HUDEP-2 (cell line): ENCODE data around the gene PYM1.
"Not testable (repeated sequence)": the region's sequence is repeated elsewhere in the genome, so short reads cannot be mapped to it uniquely, and the experiment has no call there.

Source experiments
- DNase-seq, 76 experiments: peaks; one replicate each; lab custom pipeline; 2025; ENCODE audit not compliant: unreplicated experiment in 76 of 76; lab: John Stamatoyannopoulos, UW

PYM1 gene

DNA sequence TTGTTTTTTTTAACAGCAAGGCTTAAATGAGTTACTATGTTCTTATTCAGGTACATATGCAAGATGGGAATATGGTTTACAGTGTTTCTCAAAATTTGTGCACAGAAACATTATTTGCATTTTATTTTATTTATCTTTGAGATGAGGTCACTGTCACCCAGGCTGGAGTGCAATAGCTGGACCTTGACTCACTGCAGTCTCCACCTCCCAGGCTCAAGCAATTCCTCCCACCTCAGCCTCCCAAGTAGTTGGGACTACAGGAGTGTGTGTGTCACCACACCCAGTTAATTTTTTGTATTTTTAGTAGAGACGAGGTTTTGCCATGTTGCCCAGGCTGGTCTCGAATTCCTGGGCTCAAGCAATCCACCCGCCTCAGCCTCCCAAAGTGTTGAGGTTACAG lies 8.7 kb downstream of the PYM1 start:
- DNase-seq, result not testable (repeated sequence)

DNA sequence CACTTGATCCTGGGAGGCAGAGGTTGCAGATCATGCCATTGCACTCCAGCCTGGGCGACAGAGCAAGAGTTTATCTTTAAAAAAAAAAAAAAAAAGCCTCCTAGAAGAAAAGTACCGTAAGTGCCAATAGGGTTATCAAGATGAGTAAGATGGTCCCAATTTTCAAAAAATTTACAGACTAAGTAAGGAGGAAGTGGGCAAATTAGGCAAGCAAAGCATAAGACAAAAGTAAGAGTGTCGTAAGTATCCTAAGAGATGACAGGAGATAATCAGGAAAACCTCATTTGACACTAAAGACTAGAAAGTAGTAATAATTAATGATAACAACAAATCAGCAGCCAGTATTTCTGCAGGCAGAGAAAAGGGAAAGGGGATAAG lies 12.2 kb downstream of the PYM1 start:
- DNase-seq, result no peak

DNA sequence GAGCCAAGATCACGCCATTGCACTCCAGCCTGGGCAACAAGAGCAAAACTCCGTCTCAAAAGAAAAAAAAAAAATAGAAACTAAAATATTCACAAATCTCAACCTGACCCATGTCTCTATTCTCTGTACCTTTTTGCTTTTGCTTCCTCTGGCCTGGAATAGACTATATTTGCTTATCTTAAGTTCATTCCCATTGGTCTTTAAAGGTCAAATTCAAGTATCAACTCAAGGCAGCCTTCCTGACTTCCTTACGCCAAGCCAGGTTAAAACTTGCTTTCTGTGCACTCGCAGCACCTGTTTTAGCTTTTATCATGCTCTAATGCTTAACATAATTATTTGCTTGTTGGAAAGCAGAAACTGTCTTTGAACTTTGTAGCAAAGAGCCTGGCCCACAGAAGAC lies 14.8 kb downstream of the PYM1 start:
- DNase-seq, result no peak

DNA sequence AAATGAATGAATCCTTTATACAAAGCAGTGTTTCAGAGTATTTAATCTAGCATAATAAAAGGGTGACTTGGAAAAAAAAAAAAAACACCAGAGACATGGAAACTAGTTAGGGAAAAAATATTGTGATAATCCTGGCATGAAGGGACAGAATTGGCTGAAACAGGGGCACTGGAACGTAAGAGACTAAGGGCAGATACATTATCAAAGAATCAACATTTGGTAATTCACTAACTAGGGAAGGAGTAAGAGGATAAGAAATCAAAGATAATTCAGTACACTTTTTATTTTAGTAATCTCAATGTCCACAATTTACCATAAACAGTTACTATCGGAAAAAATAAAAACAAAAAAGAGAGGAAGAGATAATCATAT lies 18.2 kb downstream of the PYM1 start:
- no peak for DNase-seq

DNA sequence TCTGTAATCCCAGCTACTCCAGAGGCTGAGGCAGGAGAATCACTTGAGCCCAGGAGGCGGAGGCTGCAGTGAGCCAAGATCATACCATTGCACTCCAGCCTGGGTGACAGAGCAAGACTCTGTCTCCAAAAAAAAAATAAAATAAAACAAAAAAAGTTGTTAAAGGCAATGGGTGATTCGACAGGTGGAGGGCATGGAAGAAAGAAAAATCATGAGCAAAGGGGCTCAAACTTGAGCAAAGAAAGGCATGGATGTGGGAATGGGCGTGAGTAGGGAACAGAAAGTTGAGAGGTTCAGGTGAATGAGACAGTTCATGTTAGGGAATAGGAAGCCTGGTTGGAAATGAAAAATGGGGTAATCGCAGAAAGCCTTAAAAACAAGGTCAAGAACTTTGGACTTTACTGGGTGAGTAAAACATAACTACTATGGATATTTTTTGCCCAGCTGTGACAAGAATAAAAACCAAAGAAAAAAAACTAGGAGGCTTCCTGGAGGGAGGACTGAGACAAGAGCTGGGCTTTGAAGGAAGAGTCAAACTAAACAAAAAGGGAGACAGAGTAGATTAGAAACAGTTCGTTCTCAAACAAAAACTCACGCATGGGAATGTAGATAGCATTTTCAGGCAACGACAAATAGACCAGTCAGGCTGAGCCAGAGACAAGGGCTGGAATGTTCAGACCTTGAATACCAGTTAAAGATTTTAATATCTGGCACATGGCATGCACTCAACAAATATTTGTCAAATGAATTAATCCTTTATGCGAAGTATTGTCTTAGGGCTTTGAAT lies 18.8 kb downstream of the PYM1 start:
- DNase-seq, result no peak

DNA sequence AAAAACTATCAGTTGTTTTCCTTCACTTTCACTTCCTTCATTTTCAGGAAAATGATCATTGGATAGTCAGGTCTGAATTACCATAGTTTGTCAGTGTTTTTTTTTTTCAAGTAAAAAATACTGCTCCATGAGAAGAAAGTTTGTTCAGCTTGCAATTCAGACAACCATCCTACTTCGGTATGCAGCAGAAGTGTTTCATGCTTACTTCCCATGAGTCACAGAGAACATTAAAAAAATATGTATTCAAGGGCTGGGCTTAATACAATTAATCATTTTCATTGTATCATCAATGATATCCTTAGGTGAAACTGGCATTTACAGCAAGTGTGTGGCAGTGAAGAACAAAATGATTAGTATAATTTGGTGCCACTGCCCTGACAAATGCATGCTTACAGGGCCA lies 21.6 kb downstream of the PYM1 start:
- no peak for DNase-seq

DNA sequence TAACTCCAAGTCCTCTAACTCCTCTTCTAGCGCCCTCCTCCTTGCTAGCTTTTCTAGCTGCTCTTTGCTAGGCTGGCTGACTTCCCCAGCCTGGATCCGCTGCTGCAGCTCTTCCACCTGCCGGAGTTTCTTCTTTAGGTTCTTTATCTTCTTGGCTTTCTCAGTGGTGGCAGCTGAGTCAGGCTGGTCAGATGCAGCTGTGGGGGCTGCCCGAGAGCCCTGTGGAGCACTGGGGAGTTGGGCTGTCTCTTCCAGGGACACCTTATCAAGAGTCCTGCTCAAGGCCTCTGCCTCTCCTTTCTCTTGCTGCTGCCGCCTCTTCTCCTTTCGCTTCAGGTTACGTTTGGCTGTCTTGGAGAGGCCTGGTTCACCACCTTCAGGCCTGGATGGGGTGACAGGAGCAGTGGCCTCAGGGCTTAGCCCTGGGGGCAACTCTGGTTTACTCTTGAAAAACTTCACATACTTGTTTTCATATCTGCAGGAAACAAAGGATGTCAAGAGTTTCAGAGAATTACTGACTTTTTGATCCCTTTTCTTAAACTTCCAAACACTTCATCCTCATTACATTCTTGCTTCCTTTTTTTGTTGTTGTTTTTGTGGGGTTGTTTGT lies 25.7 kb downstream of the PYM1 start:
- DNase-seq, result no peak

DNA sequence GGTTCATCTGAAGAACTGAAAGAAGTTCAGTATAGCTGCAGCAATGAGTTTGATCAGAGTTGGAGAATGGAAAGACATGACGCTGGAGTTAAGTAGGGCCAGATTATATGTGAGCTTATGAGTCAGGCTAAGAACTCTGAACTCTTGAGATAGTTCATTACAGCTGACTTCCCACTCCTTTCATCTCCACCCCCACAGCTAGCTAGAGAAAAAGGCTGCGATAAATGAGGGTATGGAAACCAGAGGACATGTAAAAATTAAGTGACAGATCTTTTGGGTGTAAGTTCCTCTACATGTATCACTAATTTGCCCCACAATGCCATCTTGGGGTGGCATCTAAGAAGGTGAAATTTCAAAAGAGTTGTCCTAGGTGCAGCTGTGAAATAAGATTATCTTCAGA lies 28.6 kb downstream of the PYM1 start:
- peak in 2 of 76 experiments; percentile 3 to 6 for DNase-seq

DNA sequence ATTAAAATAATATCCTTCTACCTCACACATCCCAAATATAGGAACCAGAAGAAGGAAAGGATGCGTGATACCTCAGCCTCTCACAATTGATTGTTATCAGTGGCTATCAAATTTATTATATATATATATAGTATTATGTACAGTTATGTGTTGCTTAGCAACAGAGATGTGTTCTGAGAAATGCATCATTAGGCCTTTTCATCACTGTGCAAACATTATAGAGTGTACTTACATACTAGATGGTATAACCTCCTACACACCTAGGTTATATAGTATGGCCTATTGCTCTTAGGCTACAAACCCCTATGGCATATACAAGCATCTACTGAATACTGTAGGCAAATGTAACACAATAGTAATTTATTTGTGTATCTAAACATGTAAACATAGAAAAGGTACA lies 34.0 kb downstream of the PYM1 start:
- no peak for DNase-seq

DNA sequence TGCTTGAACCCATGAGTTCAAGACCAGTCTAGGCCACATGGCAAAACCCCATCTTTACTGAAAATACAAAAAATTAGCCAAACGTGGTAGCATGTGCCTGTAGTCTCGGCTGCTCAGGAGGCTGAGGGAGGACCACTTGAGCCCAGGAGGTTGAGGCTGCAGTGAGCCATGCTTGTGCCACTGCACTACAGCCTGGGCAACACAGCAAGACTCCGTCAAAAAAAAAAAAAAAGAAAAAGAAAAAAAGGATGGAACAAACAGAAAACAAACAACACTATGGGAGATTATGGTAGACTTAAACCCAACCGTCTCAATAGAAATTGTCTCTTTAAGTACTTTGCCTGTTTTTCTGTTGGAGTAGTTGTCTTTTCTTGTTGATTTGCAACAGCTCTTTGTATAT lies 36.4 kb downstream of the PYM1 start:
- DNase-seq, result no peak

DNA sequence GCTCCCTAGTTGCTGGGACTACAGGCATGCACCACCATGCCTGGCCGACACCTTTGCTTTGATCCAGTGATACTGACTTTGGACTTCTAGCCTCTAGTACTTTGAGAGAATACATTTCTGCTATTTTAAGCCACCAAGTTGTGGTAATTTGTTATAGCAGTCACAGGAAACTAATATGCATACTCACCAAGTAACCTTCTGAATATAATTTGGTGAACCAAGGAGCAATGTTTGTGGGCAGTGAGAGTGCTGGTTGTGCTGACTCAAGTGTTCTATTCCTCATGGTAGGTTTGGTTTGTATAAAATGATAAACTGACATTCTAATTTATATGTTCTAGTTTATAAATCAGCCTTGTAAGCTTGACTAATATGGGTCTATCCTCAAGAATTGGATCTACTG lies 42.6 kb downstream of the PYM1 start:
- no peak for DNase-seq

DNA sequence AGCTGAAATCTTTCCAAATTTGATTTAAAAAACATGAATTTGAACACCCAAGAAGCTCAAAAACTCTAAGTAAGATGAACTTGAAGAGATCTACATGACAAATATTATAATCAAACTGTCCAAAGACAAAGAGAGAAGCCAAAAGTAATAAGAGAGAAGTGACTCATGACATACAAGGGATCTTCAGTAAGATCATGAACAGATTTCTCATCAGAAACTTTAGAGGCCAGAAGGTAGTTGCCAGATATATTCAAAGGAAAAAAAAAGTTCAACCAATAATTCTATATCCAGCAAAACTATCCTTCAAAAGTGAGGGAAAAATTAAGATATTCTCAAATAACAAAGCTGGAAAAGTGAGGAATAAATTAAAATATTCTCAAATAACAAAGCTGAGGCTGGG lies 49.9 kb downstream of the PYM1 start:
- DNase-seq, result no peak

DNA sequence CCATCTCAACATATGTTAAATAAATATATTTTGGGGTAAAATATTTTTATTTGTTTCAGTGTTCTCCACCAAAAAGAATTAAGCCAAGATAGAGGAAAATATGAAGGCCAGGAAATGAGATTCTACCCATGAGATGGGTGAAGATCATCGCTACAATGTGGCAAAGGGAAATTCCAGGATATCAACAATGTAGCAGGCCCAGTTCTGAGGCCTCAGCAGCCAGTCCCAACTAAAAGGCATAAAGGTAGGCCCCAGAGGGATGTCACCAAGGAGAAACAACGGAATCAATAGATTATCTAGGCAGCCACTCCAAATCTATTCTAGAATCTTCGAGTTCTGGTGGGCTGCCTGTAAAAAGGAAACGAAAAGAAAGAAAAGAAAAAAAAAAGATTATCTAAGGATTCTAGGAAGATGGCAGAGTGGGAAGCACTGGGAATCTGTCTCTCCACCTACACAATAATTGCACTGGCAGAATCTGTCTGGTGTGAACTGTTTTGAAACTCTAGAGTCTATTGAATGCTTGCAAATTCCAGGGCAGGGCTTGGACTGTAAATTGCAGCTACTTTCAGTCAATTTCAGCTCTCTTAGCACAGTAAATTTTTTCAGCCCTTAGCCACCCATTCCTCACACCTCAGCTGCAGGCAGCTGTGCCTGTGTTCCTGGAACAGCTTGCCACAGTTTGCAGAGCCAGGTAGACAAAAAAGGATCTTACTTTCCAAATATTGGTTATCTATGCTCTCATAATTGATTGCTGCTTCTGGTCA lies 51.8 kb downstream of the PYM1 start:
- no peak for DNase-seq

DNA sequence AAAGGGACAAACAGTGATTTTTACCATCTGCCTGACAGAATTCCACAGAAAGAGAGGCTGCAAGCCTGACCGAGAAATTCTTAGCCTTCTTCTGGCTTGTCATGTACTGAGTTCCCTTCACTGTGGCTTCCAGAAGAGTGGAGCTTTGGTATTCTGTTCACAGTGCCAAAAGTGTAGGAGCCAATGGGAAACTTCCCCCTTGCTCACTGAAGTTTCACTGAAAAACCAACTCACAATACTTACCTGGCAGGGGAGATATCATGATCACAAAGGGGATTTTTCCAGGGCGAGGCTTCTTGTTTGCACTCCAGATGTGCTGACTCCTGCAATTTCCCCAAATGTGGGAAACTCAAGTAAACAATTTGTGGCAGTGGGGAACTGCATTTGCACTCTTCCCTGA lies 53.3 kb downstream of the PYM1 start:
- no peak for DNase-seq

DNA sequence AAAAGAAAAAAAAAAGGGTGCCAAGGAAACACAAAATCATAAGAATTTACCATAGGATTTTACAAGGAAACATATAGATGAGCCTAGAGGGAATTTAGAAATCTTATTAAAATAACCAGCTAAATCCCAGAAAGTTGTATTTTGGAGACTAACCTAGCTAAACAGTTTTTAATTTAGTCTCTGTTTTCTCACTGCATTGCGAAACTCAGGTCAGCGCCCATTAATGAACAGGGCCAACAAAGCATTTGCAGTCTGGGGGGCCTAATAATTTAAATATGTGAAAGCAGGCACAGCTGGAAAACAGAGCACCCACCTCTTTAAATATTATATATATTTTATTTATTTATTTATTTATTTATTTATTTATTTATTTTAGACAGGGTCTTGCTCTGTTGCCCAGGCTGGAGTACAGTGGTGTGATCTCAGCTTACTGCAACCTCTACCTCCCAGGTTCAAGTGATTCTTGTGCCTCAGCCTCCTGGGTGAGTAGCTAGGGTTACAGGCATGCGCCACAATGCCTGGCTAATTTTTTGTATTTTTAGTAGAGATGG lies 61.2 kb downstream of the PYM1 start:
- DNase-seq, result not testable (repeated sequence)

DNA sequence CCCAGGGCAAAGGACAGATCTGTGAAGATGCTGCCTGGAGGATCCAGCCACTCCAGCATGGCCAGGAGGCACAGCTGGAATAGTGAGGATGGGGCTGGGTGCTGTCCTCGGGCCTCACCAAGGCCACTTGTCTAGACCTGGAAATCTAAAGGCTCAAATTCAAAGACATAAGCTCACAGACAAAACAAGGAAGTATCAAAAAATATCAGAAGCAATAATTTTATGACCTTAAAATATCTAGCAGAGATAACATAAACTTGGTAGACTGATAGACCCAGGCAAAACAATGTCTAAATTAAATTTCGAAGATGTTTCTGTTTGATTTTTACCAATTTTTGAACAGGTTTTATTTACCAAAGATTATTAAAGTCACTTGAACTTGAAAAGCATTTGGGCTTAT lies 62.4 kb downstream of the PYM1 start:
- DNase-seq, result no peak

DNA sequence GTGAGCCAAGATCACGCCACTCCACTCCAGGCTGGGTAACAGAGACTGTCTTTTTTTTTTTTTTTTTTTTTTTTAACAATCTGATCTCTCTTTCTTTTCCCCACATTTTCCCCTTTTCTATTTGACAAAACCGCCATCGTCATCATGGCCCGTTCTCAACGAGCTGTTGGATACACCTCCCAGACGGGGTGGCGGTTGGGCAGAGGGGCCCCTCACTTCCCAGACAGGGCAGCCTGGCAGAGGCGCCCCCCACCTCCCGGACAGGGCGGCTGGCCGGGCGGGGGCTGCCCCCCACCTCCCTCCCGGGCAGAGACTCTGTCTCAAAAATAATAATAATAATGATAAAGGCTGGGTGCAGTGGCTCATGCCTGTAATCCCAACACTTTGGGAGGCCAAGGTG lies 64.8 kb downstream of the PYM1 start:
- DNase-seq, result not testable (repeated sequence)

DNA sequence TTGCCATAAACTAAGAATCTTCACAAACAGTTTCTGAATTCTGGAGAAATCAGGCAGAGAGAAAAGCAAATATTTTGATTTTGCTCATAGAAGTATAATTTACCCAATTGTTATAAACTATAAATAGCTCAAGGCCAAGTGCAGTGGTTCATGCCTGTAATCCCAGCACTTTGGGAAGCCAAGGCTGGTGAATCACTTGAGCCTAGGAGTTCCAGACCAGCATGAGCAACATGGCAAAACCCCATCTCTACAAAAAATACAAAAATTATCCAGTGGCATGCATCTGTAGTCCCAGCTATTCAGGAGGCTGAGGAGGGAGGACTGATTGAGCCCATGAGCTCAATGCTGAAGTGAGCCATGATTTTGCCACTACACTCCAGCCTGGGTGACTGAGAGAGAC lies 65.4 kb downstream of the PYM1 start:
- DNase-seq, result no peak

DNA sequence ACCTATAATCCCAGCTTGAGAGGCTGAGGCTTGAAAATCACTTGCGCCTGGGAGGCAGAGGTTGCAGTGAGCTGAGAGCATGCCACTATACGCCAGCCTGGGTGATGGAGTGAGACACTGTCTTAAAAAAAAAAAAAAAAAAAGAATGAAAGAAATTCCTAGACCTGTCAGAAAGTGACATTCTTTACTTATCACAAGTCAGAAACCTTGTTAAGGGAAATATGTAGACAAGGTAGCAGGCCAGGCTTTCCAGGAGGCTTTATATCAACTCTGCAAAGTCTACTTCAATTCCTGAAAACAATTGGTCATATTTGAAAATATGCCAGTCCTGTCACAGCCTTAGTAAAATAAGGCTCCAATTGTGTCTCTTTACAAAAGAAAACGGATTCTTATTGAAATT lies 65.8 kb downstream of the PYM1 start:
- DNase-seq, result no peak

DNA sequence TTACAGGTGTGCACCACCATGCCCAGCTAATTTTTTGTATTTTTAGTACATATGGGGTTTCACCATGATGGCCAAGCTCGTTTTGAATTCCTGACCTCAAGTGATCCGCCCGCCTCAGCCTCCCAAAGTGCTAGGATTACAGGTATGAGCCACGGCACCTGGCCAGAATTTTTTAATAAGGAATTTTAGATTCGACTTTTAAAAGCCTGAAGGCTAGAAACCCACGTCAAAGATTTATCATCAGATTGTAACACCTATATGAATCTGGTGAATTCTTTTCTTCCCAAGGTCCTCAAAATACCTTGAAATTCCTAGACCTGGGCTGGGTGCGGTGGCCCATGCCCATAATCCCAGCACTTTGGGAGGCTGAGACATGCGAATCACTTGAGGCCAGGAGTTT lies 66.3 kb downstream of the PYM1 start:
- DNase-seq, result no peak

DNA sequence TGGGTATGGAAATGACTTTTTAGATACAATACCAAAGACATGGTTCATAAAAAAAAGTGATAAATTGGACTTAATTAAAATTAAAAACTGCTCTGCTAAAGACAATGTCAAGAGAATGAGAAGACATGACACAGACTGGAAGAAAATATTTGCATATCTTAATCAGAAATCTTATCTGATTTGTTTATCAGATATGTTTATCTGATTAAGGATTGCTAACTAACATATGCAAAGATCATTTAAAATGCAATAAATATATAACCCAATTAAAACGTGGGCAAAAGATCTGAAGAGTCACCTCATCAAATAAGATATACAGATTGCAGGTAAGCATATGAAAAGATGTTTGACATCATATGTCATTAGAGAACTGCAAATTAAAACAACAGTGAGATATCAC lies 75.0 kb downstream of the PYM1 start:
- DNase-seq, result no peak
